BLaER1 treated with 17β-estradiol and CSF1 and Interleukin-3, amounts not matched to agents 10 nM and 100 nM (cell line): ENCODE data around the gene PPDPF.

ENCODE experiments used
- H3K27ac ChIP-seq, 11 experiments: shearing (Covaris generic); formaldehyde crosslinking; 2 replicates each; pipeline ENCODE4 v1.8.1; 2022
- H3K27me3 ChIP-seq, 11 experiments: shearing (Covaris generic); formaldehyde crosslinking; 2 replicates each; pipeline ENCODE4 v1.8.1; 2022
- H3K36me3 ChIP-seq, 11 experiments: shearing (Covaris generic); formaldehyde crosslinking; 2 replicates each; pipeline ENCODE4 v1.8.1; 2022
- H3K4me1 ChIP-seq, 10 experiments: shearing (Covaris generic); formaldehyde crosslinking; 2 replicates each; pipeline ENCODE4 v1.8.1; 2022
- H3K4me2 ChIP-seq, 11 experiments: shearing (Covaris generic); formaldehyde crosslinking; 2 replicates each; pipeline ENCODE4 v1.8.1; 2022
- H3K4me3 ChIP-seq, 10 experiments: shearing (Covaris generic); formaldehyde crosslinking; 2 replicates each; pipeline ENCODE4 v1.8.1; 2022
- H3K9ac ChIP-seq, 11 experiments: shearing (Covaris generic); formaldehyde crosslinking; 2 replicates each; pipeline ENCODE4 v1.8.1; 2022
- H3K9me3 ChIP-seq, 11 experiments: shearing (Covaris generic); formaldehyde crosslinking; replicated peaks in 1 of 11; 2 replicates each; pipeline ENCODE4 v1.8.1; 2022
- H4K20me1 ChIP-seq, 11 experiments: shearing (Covaris generic); formaldehyde crosslinking; 2 replicates each; pipeline ENCODE4 v1.8.1; 2022
- Cebpa-rat ChIP-seq, 11 experiments: shearing (Covaris generic); IDR thresholded peaks; 2 replicates each; pipeline ENCODE4 v1.8.1; 2022

PPDPF gene

DNA sequence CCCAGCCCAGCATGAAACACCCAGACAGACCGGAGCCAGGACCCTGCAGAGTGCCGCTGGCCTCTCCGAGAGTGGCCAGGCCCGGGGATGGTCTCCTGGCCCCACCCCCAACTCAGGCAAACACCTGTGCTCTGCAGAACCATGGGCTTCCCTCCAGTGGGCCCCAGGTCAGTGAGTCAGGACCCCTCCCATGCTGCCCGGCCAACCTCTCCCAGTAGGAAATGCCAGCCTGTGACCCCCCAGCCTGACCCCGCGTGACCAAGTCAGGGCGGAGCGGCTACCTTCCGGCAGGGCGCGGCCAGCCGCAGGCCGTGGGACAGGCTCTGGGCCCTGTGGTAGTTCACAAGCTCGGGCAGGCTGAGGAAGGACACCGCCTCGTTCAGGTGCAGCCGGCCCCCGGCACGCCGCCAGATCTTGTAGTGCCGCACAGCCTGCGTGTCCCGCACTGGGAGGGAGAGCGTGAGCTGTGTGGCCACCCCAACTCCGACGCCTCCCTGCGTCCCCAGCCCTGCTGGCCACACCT, 13.4 kb downstream of the PPDPF start:
- no peak for TF ChIP-seq Cebpa-rat (IDR thresholded peaks at IDR 0.05)
- Histone ChIP-seq H3K4me1 (peaks cover 13 to 76% (median 56%) of the 10 kb centered on the region in 10 experiments), H4K20me1 (peaks cover 0 to 39% (median 0%) of the 10 kb centered on the region in 11 experiments; a peak in 9 of 22 replicates), H3K27me3 (peaks cover 10 to 33% (median 16%) of the 10 kb centered on the region in 11 experiments; a peak in 20 of 22 replicates), H3K4me2 (peak overlapping the region in 7 of 11 experiments; percentile 49 to 79 (median 61); a peak in 13 of 22 replicates), H3K36me3 (no peaks in the 10 kb centered on the region), H3K4me3 (no peak overlapping the region), H3K27ac (no peak overlapping the region), H3K9me3 (no peaks in the 10 kb centered on the region), H3K9ac (no peak overlapping the region)

DNA sequence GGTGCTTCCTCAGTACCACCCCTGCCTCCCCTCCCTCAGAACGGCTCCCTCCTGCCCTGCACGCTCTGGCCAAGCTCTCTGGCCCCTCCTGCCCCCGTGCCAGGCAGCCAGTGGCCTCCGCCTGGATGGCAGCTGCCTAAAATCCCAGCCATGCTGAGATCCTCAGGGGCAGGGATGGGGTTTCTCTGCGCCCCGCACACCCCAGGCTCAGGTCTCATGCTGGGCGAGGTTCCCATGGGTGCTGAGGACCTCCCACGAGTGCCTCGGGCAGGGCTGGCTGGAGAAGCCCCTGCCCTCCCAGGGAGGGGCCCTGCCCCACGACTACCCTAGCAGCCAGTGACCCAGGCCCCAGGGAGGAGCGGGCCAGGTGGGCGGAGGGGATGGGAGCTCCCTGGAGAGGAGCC, 13.9 kb downstream of the PPDPF start:
- H3K27ac ChIP-seq, result no peak overlapping the region
- H3K4me2 ChIP-seq, result peak overlapping the region in 10 of 11 experiments; percentile 32 to 79 (median 55); a peak in 18 of 22 replicates

DNA sequence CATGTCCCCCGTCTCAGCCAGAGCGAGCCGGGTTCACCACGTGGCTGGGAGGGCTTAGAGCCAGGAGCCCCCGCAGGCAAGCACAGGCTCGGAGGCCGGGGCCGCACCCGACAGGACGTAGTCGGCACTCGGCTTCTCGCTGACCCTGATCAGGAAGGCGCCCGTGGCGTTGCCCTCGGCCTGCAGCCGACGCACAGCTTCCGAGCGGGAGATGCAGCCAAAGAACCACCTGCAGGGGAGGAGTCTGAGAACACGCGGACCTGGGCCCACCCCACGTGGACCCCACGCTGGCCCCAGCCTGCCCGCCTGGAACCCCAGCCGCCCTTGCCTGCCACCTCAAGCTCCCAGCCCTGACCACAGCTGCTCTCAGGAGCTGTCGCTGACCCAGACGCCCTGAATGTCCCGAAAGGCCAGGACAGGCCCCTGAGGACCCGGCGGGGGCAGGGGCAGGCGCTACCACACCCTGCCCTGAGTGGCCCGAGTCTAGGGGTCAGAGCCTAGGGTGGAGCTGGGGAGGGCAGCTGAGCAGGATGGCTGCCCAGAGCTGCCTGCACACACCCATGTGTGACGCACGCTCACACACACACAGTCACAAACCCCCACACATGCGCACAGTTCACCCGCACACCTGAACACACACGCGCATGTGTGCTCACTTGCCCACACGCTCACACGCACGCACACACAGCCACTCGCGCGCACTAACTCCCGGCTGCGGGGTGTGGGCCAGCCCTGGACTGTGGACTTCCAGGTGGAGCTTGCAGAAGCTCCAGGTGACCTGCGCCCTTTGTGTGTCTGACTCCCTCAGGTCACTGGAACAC, 14.5 kb downstream of the PPDPF start:
- Histone ChIP-seq H3K4me2 (peak overlapping the region; percentile 32 to 79 (median 54); a peak in 20 of 22 replicates), H3K27me3 (peaks cover 10 to 44% (median 23%) of the 10 kb centered on the region in 11 experiments; a peak in 20 of 22 replicates), H3K27ac (no peak overlapping the region), H4K20me1 (peaks cover 0 to 38% (median 0%) of the 10 kb centered on the region in 11 experiments; a peak in 8 of 22 replicates), H3K9ac (peak overlapping the region in 1 of 11 experiments; percentile 33; a peak in 1 of 22 replicates), H3K36me3 (no peaks in the 10 kb centered on the region), H3K4me1 (peaks cover 13 to 86% (median 67%) of the 10 kb centered on the region in 10 experiments), H3K4me3 (no peak overlapping the region), H3K9me3 (no peaks in the 10 kb centered on the region)
- TF ChIP-seq Cebpa-rat (IDR thresholded peaks at IDR 0.05), result no peak

More for the DNA sequence above, 13.9 kb downstream of the PPDPF start:
- H4K20me1 ChIP-seq, result peaks cover 0 to 38% (median 0%) of the 10 kb centered on the region in 11 experiments; a peak in 8 of 22 replicates
- H3K4me1 ChIP-seq, result peaks cover 13 to 81% (median 61%) of the 10 kb centered on the region in 10 experiments
- no peaks in the 10 kb centered on the region for H3K9me3 ChIP-seq
- TF ChIP-seq Cebpa-rat (IDR thresholded peaks at IDR 0.05), result no peak
- H3K36me3 ChIP-seq, result no peaks in the 10 kb centered on the region
- H3K9ac ChIP-seq, result peak overlapping the region in 1 of 11 experiments; percentile 33; a peak in 1 of 22 replicates
- no peak overlapping the region for H3K4me3 ChIP-seq
- H3K27me3 ChIP-seq, result peaks cover 10 to 38% (median 21%) of the 10 kb centered on the region in 11 experiments; a peak in 20 of 22 replicates

DNA sequence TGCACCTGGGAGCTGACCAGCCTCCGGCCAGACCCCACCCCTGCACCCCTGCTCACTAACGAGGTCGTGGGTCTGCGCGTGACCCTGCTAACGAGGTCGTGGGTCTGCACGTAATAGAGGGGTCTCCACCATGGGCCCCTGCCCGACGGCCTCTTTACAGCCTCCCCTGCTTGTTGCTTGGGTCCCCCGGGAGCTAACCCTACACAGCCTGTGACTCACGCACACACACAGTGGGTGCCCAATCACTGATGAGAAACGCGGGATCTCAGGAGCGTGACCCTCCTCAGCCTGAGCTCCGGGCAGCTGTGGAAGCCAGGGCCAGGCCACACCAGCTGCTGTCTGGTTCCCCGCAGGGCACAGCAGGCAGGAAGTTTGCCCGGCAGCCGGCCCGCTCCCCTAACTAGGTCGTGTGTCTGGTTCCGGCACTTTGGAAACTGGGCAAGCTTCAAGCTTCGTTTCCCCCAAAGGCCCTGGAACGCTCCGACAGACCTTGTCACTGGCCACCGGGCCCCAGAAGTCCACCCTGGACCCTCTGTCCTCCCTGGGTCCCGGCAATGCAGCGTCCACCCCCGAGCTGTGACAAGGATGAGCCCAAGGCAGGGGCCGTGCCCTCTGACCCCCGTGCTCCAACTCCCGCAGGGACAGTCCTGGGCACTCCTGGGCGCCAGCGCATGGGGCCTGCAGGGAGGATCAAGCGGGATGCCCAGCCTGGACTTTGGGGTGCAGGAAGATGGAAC, 15.8 kb downstream of the PPDPF start:
- no peak for TF ChIP-seq Cebpa-rat (IDR thresholded peaks at IDR 0.05)
- Histone ChIP-seq H3K36me3 (no peaks in the 10 kb centered on the region), H3K27ac (peak overlapping the region; percentile 62 to 91 (median 79); a peak in 21 of 22 replicates), H3K4me1 (peaks cover 13 to 88% (median 73%) of the 10 kb centered on the region in 10 experiments), H4K20me1 (peaks cover 0 to 43% (median 10%) of the 10 kb centered on the region in 11 experiments; a peak in 8 of 22 replicates), H3K4me3 (peak overlapping the region; percentile 42 to 72 (median 56); a peak in 16 of 20 replicates), H3K9ac (peak overlapping the region; percentile 59 to 84 (median 75); a peak in 21 of 22 replicates), H3K9me3 (no peaks in the 10 kb centered on the region), H3K4me2 (peak overlapping the region; percentile 87 to 99 (median 97)), H3K27me3 (peaks cover 10 to 56% (median 34%) of the 10 kb centered on the region in 11 experiments; a peak in 20 of 22 replicates)

DNA sequence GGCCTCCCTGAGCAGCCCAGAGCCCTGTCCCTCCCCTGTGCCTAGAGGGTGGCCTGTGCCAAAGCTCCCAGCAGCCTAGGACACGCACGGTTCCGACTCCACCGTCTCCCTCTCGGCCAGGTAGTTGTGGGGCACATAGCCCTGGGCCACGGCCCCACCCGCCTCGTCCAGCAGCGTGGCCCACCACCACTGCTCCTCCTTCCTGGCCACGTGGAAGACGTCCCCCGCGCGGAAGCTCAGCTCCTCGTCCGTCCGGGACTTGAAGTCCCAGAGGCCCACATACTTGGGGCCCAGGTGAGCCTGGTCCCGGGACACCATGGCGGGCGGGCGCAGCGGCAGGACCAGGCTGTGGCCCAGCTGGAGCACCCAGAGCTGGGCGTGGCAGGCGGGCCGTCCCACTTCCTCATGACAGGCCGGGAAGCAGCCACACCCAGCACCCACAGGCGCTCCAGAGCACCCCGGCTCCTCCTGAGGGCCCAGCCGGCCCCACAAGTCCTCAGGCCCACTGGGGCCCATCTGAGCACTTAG, 16.5 kb downstream of the PPDPF start, which contains the start of gene PTK6:
PTK6 (minus strand) TSS at position 380 of the 528 bp plus-strand sequence; CDS start at position 318, 62 bp downstream.
- Histone ChIP-seq H3K9me3 (no peaks in the 10 kb centered on the region), H3K36me3 (no peaks in the 10 kb centered on the region), H3K4me2 (peak within 1 kb of the TSS; percentile 87 to 99 (median 97)), H3K27ac (peak within 1 kb of the TSS; percentile 62 to 91 (median 79)), H3K27me3 (peaks cover 10 to 58% (median 34%) of the 10 kb centered on the region in 11 experiments; a peak in 20 of 22 replicates), H3K4me3 (peak within 1 kb of the TSS; percentile 42 to 72 (median 56)), H4K20me1 (peaks cover 0 to 49% (median 10%) of the 10 kb centered on the region in 11 experiments; a peak in 8 of 22 replicates), H3K9ac (peak within 1 kb of the TSS; percentile 59 to 84 (median 75)), H3K4me1 (peaks cover 13 to 83% (median 75%) of the 10 kb centered on the region in 10 experiments)
- TF ChIP-seq Cebpa-rat (IDR thresholded peaks at IDR 0.05), result no peak

DNA sequence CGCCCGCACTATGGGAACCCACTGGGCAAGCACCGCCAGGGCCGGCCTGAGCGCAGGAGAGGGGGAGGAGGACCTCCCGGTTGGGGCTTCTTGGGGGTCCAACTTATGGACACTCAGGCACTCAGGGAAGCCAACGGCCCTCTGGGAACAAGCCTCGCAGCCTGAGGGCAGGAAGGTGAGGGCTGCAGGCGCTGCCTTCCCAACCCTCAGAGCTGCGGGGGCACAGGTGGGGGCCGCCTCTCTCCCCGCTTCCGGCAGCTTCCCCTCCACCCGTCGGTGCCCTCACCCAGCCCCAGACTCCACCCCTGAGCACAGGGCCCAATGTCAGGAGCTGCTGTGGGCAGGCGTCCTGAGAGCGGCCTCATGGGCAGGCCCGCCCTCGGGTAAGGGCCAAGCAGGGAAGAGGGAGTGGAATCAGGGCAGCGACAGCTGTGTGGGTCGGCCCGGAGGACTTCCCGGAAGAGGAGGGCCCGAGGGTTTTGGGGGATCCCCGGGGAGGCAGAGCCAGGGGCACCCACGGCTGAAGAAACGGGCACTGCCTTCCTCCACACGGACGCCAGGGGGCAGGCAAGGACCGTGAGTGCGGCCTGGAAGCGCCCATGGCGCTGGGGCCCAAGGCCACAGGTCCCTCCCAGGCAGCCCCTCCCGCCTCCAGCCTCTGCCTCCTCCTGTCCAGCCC, 17.1 kb downstream of the PPDPF start:
- peaks cover 10 to 54% (median 34%) of the 10 kb centered on the region in 11 experiments; a peak in 20 of 22 replicates for H3K27me3 ChIP-seq
- no peaks in the 10 kb centered on the region for H3K9me3 ChIP-seq
- peaks cover 13 to 81% (median 73%) of the 10 kb centered on the region in 10 experiments for H3K4me1 ChIP-seq
- peak overlapping the region; percentile 62 to 91 (median 79) for H3K27ac ChIP-seq
- peak overlapping the region; percentile 42 to 72 (median 56) for H3K4me3 ChIP-seq
- no peak for TF ChIP-seq Cebpa-rat (IDR thresholded peaks at IDR 0.05)
- H3K9ac ChIP-seq, result peak overlapping the region; percentile 59 to 84 (median 75)
- H3K4me2 ChIP-seq, result peak overlapping the region; percentile 87 to 99 (median 97)
- peaks cover 0 to 55% (median 11%) of the 10 kb centered on the region in 11 experiments; a peak in 8 of 22 replicates for H4K20me1 ChIP-seq
- no peaks in the 10 kb centered on the region for H3K36me3 ChIP-seq

DNA sequence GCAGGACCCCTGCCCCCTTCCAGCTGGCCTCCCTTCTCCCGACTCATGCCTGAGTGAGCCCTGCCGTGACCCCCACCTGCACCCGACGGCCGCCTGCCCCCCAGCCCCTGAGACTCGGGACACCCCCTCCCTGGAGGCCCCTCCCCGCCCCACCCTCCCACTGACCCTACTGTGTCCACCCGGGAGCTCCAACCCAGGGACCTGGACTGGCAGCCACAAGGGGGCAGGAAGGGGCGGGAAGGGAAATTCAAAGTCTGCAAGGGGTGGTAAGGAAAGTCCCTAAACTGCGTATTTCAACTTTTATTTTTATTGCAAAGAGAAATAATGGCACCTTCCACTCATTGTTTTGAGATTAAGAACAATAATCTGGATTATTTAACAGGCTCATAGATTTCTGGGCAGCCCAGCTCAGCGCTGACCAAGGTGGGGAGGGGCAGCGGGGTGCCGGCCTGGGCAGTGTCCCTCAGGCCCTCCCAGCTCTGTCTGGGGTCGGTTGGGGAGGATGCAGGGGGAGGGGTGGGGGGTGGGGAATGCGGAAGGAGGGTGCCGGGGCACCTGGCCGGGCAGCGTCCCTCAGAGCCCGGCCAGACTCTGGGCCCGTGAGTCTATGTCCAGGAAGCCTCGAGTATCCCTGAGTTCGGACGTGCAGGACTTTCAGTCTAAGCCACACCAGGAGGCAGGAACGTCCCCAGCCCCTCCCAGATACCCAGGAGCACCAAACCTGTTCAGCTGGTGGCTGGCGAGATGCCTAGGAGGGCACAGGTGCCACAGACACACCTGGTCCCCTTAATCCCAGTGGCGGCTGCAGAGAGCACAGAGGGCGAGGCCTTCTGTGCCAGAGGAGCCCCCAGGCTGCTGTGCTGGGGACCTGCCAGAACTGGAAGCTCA, 17.9 kb downstream of the PPDPF start:
- Histone ChIP-seq H3K27me3 (peaks cover 10 to 56% (median 34%) of the 10 kb centered on the region in 11 experiments; a peak in 20 of 22 replicates), H3K9me3 (no peaks in the 10 kb centered on the region), H3K4me2 (peak overlapping the region; percentile 39 to 99 (median 96)), H3K36me3 (no peaks in the 10 kb centered on the region), H3K27ac (peak overlapping the region in 4 of 11 experiments; percentile 79 to 88 (median 84); a peak in 8 of 22 replicates), H4K20me1 (peaks cover 0 to 63% (median 14%) of the 10 kb centered on the region in 11 experiments; a peak in 8 of 22 replicates), H3K9ac (peak overlapping the region in 8 of 11 experiments; percentile 59 to 84 (median 74); a peak in 11 of 22 replicates), H3K4me3 (peak overlapping the region in 4 of 10 experiments; percentile 60 to 72 (median 62); a peak in 6 of 20 replicates), H3K4me1 (peaks cover 13 to 78% (median 72%) of the 10 kb centered on the region in 10 experiments)
- TF ChIP-seq Cebpa-rat (IDR thresholded peaks at IDR 0.05), result no peak
